Colonic mucosa (tissue), 4 donors: ENCODE measurements around the gene DPF3. TPM values are rescaled to one million over a fixed set of nuclear protein-coding genes. Genes with fewer than 3 reads are reported as not detected.

ENCODE experiments used
- DNase-seq: peaks from one replicate; pipeline ENCODE4 v3.0.0-alpha.2; 2020
- H3K27ac ChIP-seq: fragments of 200-600 bp; one replicate; pipeline ENCODE4 v1.8.0; 2021
- H3K27me3 ChIP-seq: fragments of 200-600 bp; one replicate; pipeline ENCODE4 v1.8.0; 2021
- H3K36me3 ChIP-seq: fragments of 200-600 bp; one replicate; pipeline ENCODE4 v1.8.0; 2021
- H3K4me1 ChIP-seq: fragments of 200-600 bp; one replicate; pipeline ENCODE4 v1.8.0; 2021; ENCODE audit warnings: mild to moderate bottlenecking
- H3K4me3 ChIP-seq: fragments of 200-600 bp; one replicate; pipeline ENCODE4 v1.8.0; 2021
- H3K9ac ChIP-seq, 2 donors: one replicate each; pipeline ENCODE4 v1.7.0; 2013; ENCODE audit warnings: control low read depth in 2 of 2, low read depth in 2 of 2, low read length in 2 of 2
- H3K9me3 ChIP-seq: fragments of 200-600 bp; one replicate; pipeline ENCODE4 v1.8.0; 2021
- CTCF ChIP-seq: fragments of 200-600 bp; IDR thresholded peaks from one replicate; pipeline ENCODE4 v1.8.0; 2022; ENCODE audit warnings: antibody characterized with exemption, mild to moderate bottlenecking
- intact Hi-C: fragments of 100-400 bp; cut with DNase I; formaldehyde crosslinking; loops from one replicate; pipeline ENCODE4 v1.14.1; 2022
- total RNA-seq, 2 donors: library from RNA; stranded (reverse); fragmentation: NEBNext Ultra II Directional in 1 of 2; extraction: Animal tissue kit (Norgen Biotek cat#: 25700) in 1 of 2; gene quantifications; one replicate each; pipeline ENCODE4 v1.2.1, GENCODE V29; 2021
- donor health status: healthy.
- donor health status: DM: no; HTN: no; CAD: no.
- donor health status: DM: no; HTN: no; CAD: no.

Gene DPF3
- total RNA-seq, 2 donors from 2014 or later = 6.7 to 14.0 TPM

DNA sequence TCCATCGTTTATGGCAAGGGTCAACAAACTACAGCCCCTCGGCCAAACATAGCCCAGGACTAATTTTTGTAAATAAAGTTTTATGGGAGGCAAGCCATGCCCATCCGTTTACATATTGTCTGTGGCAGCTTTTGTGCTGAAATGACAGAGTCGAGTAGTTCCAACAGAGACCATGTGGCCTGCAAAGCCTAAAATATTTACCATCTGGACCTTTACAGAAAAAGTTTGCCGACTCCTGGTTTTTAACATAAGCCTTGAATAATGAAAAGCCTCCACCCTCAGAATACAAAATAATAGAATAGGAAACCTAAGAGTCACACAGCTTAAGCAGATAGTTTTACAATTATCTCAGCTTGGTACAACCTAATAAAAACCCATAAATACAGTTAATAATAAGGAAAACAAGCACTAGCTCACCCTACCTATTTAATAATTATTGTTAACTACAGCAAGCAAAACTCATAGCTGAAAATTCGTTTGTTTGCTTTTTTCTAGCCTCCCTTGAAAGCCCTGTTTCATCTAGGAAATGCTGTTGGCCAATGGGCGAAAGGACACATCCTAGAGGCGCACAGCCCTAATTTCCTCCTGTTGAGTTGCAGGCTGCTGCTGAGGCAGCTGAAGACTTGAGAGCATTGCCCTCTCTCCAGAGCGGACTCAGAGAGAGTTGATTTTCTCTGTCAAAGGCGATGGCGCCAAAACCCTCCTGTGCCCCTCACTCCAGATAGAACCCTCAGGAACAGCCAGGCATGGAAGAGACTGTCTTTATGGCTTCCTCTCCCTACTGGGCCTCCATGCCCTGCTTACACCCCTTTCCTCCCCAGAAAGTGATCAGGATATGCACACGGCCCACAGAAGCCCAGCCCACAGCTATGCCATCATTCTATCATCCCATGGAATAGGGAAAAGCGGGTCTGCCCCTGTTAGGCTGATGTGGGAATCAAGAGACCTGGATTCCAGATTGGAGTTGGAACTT lies 107.2 kb downstream of the DPF3 start:
- TF ChIP-seq CTCF = no peak
- H3K4me3 ChIP-seq = no peak overlapping the region
- intact Hi-C loops = no loop called here
- H3K9me3 ChIP-seq = no peaks in the 10 kb centered on the region
- H3K36me3 ChIP-seq = no peaks in the 10 kb centered on the region
- DNase-seq = no peak
- H3K4me1 ChIP-seq = no peaks in the 10 kb centered on the region
- H3K27me3 ChIP-seq = no peaks in the 10 kb centered on the region
- no peak overlapping the region for H3K9ac ChIP-seq
- no peak overlapping the region for H3K27ac ChIP-seq

GRCh38 chr14:72783741-72784140 lies 110.2 kb downstream of the DPF3 start:
- Histone ChIP-seq H3K4me3 (no peak overlapping the region), H3K9ac (no peak overlapping the region), H3K27me3 (no peaks in the 10 kb centered on the region), H3K36me3 (no peaks in the 10 kb centered on the region), H3K27ac (no peak overlapping the region), H3K4me1 (no peaks in the 10 kb centered on the region), H3K9me3 (no peaks in the 10 kb centered on the region)
- TF ChIP-seq CTCF = no peak
- intact Hi-C loops = no loop called here
- peak; percentile 13 for DNase-seq

GRCh38 chr14:72782817-72783216 lies 111.1 kb downstream of the DPF3 start:
- Histone ChIP-seq H3K9ac (no peak overlapping the region), H3K36me3 (no peaks in the 10 kb centered on the region), H3K27me3 (no peaks in the 10 kb centered on the region), H3K4me1 (no peaks in the 10 kb centered on the region), H3K27ac (no peak overlapping the region), H3K9me3 (no peaks in the 10 kb centered on the region), H3K4me3 (no peak overlapping the region)
- intact Hi-C loops = no loop called here
- no peak for DNase-seq
- no peak for TF ChIP-seq CTCF

DNA sequence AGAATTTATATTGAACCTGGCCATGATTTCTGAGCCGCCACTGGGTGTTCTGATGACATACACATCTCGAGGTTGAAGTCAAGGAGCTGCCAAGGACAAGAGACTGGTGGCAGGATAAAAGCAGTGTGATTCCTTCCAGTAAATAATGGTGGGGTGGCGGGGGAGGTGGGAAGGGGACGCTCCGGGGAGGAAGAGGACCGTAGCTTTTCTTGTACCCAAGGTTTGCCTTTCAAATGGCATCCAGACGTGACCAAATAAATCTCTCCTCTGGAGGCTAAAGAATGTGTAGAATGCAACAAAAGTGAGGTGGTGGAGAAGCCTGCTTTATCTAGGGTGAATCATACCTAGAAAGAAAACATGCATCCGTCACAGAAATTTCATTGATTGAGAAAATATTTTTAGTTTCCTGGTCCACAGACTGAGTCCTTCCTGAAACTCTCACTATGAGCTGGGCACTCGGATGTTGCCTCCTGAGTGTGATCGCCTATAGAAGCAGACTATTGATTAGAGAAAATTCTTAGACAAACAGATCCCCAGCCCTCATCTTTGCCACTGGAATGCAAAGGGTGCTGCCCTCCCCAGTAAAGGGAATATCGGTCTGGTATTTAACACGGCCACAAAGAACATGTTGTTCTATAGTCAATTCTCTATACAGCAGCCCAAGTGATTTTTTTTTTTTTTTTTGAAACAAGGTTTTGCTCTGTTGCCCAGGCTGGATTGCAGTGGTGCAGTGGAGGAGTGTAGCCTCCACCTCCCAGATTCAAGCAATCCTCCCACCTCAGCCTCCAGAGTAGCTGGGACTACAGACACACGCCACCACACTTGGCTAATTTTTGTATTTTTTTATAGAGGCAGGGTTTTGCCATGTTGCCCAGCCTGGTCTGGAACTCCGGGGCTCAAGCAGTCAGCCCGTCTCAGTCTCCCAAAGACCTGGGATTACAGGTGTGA lies 112.1 kb downstream of the DPF3 start:
- Histone ChIP-seq H3K4me1 (no peaks in the 10 kb centered on the region), H3K27me3 (no peaks in the 10 kb centered on the region), H3K27ac (no peak overlapping the region), H3K9me3 (no peaks in the 10 kb centered on the region), H3K36me3 (no peaks in the 10 kb centered on the region), H3K4me3 (no peak overlapping the region), H3K9ac (no peak overlapping the region)
- no peak for TF ChIP-seq CTCF
- DNase-seq = peak; percentile 3
- intact Hi-C loops = no loop called here

DNA sequence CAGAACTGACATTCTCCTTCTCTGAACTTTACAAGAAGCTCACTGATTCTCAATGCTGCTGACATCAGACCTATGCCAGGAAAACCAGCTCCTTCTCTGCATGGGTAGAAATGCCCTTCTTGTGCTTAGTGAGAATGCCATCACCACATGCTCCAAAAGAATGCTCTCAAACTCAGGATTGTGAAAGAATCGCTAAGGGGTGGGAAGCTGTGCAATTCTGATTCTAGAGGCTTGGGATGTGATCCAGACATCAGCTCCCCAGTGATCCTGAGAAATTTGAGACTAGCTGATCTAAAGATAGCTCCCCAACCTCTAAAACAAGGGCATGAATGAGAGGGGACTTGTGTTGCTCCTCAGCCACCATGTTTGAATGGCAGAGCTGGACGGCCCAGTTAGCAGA lies 113.2 kb downstream of the DPF3 start:
- no peak for TF ChIP-seq CTCF
- intact Hi-C loops = no loop called here
- Histone ChIP-seq H3K4me3 (no peak overlapping the region), H3K36me3 (no peaks in the 10 kb centered on the region), H3K9me3 (no peaks in the 10 kb centered on the region), H3K9ac (no peak overlapping the region), H3K4me1 (no peaks in the 10 kb centered on the region), H3K27me3 (no peaks in the 10 kb centered on the region), H3K27ac (no peak overlapping the region)
- DNase-seq = peak; percentile 9
